Small intestine (tissue), 7 donors: Measurements from ENCODE around the gene SPATA31E1. TPM values are rescaled to one million over a fixed set of nuclear protein-coding genes. Genes with fewer than 3 reads are reported as not detected.

Source experiments
- DNase-seq, 2 donors: peaks; one replicate each; pipeline versions ENCODE4 v3.0.0 to v3.0.0-alpha.2; 2013
- FAIRE-seq: peaks from 2 replicates; lab custom pipeline; 2012; peaks lifted over from hg19 to GRCh38; lab: Jason Lieb, UNC
- H3K27ac ChIP-seq, 3 donors: one replicate each; pipeline ENCODE4 v1.5.1; 2013; ENCODE audit warnings: low read length in 2 of 3, mild to moderate bottlenecking in 2 of 3, control low read depth in 1 of 3, inconsistent platforms in 1 of 3, low read depth in 1 of 3, moderate library complexity in 1 of 3
- H3K27me3 ChIP-seq, 3 donors: one replicate each; pipeline ENCODE4 v1.6.1; 2013; ENCODE audit warnings: low read length in 3 of 3, inconsistent platforms in 1 of 3; ENCODE audit not compliant: control insufficient read depth in 3 of 3, insufficient read depth in 3 of 3
- H3K36me3 ChIP-seq, 3 donors: one replicate each; pipeline ENCODE4 v1.6.1; 2013; ENCODE audit warnings: low read length in 3 of 3, inconsistent platforms in 1 of 3, low read depth in 1 of 3, mild to moderate bottlenecking in 1 of 3, moderate library complexity in 1 of 3; ENCODE audit not compliant: control insufficient read depth in 3 of 3, insufficient read depth in 2 of 3
- H3K4me1 ChIP-seq, 3 donors: one replicate each; pipeline ENCODE4 v1.6.1; 2013; ENCODE audit warnings: low read length in 2 of 3, inconsistent platforms in 1 of 3, low read depth in 1 of 3, mild to moderate bottlenecking in 1 of 3, moderate library complexity in 1 of 3; ENCODE audit not compliant: control insufficient read depth in 3 of 3, insufficient read depth in 2 of 3
- H3K4me3 ChIP-seq, 3 donors: one replicate each; pipeline ENCODE4 v1.5.1; 2013; ENCODE audit warnings: low read length in 3 of 3, control low read depth in 1 of 3, inconsistent platforms in 1 of 3, low read depth in 1 of 3, mild to moderate bottlenecking in 1 of 3, moderate library complexity in 1 of 3
- H3K9me3 ChIP-seq, 2 donors: one replicate each; pipeline ENCODE4 v1.6.1; 2013; ENCODE audit warnings: low read depth in 1 of 2, low read length in 1 of 2; ENCODE audit not compliant: control insufficient read depth in 2 of 2, insufficient read depth in 1 of 2
- WGBS, 3 donors: extraction: QIAGEN DNeasy Blood & Tissue Kit; methylation state at CpG; one replicate each; pipeline ENCODE4 v1.1.7; 2013; 5-methylcytosine and 5-hydroxymethylcytosine counted together
- polyA plus RNA-seq, 4 donors: library from polyadenylated mRNA; stranded (reverse) in 3 of 4; unstranded in 1 of 4; fragments of 200-250 nt in 3 of 4; fragments of 120-200 nt in 1 of 4; gene quantifications; one replicate each; pipeline versions ENCODE4 v1.2.1 to v1.2.3, GENCODE V29; 2013
- donor health status: healthy with polysubstance abuse.
- donor health status: control.
- donor health status: control.
- donor health status: Bipolar disorder and iron deficiency.
- donor health status: healthy.

The SPATA31E1 gene
- polyA plus RNA-seq, 4 donors, result 0.74 TPM; not detected in 3

DNA sequence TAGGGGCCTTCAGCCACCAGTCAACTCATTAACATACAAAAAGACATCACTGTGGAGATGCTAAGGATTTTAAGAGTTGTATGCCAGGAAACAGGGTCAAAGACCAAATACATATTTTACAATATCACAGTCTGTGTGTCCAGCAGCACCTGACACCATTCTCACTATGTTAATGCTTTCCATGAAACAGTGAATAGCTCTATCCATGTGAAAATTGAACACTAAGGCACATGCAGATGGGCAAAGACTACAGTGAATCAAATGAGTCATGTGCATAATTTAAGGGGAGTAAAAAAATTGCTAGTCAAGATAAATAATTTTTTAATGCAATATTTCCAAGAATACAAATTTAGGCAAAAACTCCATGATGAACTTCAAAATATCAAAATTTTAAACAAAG is 7.6 kb upstream of the SPATA31E1 start:
- Histone ChIP-seq H3K36me3 (no peaks in the 10 kb centered on the region), H3K27ac (peak overlapping the region in 1 of 3 donors; percentile 58), H3K4me3 (no peak overlapping the region), H3K9me3 (peaks cover 0 to 7% of the 10 kb centered on the region in 2 donors), H3K27me3 (no peaks in the 10 kb centered on the region), H3K4me1 (peaks cover 0 to 33% (median 4%) of the 10 kb centered on the region in 3 donors)
- no peak for FAIRE-seq
- no peak for DNase-seq

- Histone ChIP-seq H3K4me1 (peaks cover 0 to 33% (median 4%) of the 10 kb centered on the region in 3 donors), H3K27ac (no peak overlapping the region), H3K27me3 (no peaks in the 10 kb centered on the region), H3K9me3 (peaks cover 0 to 7% of the 10 kb centered on the region in 2 donors), H3K36me3 (no peaks in the 10 kb centered on the region), H3K4me3 (no peak overlapping the region)
- WGBS, 3 donors, result 70 to 87% (median 85%) methylated on average over 5 of the region's 5 CpGs
- DNase-seq, result no peak
- FAIRE-seq, result no peak
Observed at GRCh38 chr9:87875831-87876545, 6.7 kb upstream of the SPATA31E1 start.

DNA sequence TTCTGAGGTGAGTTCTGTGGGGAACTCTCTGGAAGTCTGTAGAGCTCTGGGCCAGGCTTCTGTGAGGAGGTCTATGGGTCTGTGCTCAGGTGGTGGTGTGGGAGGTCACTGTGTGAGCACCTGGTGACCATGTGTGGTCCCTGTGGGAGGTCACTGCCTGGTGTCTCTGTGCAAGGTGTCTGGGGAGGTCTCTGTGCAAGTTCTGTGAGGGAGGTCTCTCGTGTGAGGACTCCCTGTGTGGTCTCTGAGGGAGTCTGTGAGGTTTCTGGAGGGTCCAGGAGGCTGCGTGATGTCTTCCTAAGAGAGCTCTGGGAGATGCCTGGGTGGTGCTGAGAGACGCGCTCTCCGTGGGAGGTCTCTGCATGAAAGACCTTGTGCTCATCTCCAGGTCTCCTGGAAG is 6.0 kb upstream of the SPATA31E1 start:
- H3K9me3 ChIP-seq, result peaks cover 0 to 7% of the 10 kb centered on the region in 2 donors
- H3K27me3 ChIP-seq, result no peaks in the 10 kb centered on the region
- peaks cover 0 to 33% (median 4%) of the 10 kb centered on the region in 3 donors for H3K4me1 ChIP-seq
- no peak overlapping the region for H3K4me3 ChIP-seq
- no peak overlapping the region for H3K27ac ChIP-seq
- WGBS, 3 donors, result 85 to 88% (median 85%) methylated on average over 5 of the region's 5 CpGs
- FAIRE-seq (no peak), DNase-seq (no peak)
- H3K36me3 ChIP-seq, result no peaks in the 10 kb centered on the region

DNA sequence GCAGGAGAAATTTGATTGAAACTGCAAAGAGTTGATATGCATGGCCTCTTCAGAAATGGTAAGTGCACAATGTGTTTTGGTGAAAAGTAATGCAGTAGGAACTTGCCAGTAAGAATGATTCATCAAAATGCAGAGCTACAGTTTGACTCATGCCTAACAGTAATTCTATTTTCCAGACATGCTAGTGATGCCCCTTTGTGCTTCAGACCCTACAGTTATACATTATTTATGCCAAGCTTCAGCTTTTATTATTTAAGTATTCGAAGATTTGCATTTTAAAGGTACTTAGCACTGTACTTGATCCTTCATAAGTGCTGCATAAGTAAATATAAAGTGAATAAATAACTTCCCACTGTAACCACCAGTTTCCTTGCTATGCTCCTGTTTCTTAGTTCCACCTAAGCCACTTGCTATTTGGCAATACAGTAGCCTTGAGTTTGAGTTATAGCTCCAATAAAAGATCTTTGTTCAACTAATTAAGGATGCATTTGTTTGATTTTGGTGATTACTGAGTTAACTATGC is 3.6 kb upstream of the SPATA31E1 start:
- H3K27me3 ChIP-seq, result no peaks in the 10 kb centered on the region
- no peaks in the 10 kb centered on the region for H3K36me3 ChIP-seq
- H3K4me3 ChIP-seq, result no peak overlapping the region
- WGBS, 3 donors, result 29 to 62% (median 50%) methylated on average over 1 of the region's 1 CpG
- DNase-seq, result peak; percentile 27 to 44
- H3K9me3 ChIP-seq, result peaks cover 0 to 7% of the 10 kb centered on the region in 2 donors
- peaks cover 0 to 22% (median 4%) of the 10 kb centered on the region in 3 donors for H3K4me1 ChIP-seq
- no peak overlapping the region for H3K27ac ChIP-seq
- FAIRE-seq, result no peak

- Histone ChIP-seq H3K36me3 (no peaks in the 10 kb centered on the region), H3K27ac (no peak overlapping the region), H3K4me1 (peaks cover 0 to 12% (median 4%) of the 10 kb centered on the region in 3 donors), H3K27me3 (no peaks in the 10 kb centered on the region), H3K9me3 (peaks cover 0 to 7% of the 10 kb centered on the region in 2 donors), H3K4me3 (no peak overlapping the region)
- FAIRE-seq (no peak), DNase-seq (no peak)
- 55 to 73% (median 66%) methylated on average over 8 of the region's 8 CpGs for WGBS, 3 donors
Observed at GRCh38 chr9:87880116-87880515, 2.6 kb upstream of the SPATA31E1 start.

- no peaks in the 10 kb centered on the region for H3K27me3 ChIP-seq
- H3K36me3 ChIP-seq, result no peaks in the 10 kb centered on the region
- no peak for FAIRE-seq
- H3K4me3 ChIP-seq, result no peak overlapping the region
- H3K27ac ChIP-seq, result no peak overlapping the region
- DNase-seq, result no peak
- WGBS, 3 donors, result 76 to 81% (median 80%) methylated on average over 6 of the region's 6 CpGs
- H3K9me3 ChIP-seq, result peaks cover 0 to 7% of the 10 kb centered on the region in 2 donors
- H3K4me1 ChIP-seq, result peaks cover 0 to 12% (median 4%) of the 10 kb centered on the region in 3 donors
Observed at GRCh38 chr9:87880683-87881082, 2.0 kb upstream of the SPATA31E1 start.

GRCh38 chr9:87883274-87883673 is 597 bp downstream of the SPATA31E1 start:
- H3K4me3 ChIP-seq, result no peak overlapping the region
- H3K4me1 ChIP-seq, result peaks cover 0 to 22% (median 2%) of the 10 kb centered on the region in 3 donors
- no peaks in the 10 kb centered on the region for H3K36me3 ChIP-seq
- WGBS, 3 donors, result 85 to 88% (median 87%) methylated on average over 6 of the region's 6 CpGs
- FAIRE-seq, result no peak
- H3K27me3 ChIP-seq, result no peaks in the 10 kb centered on the region
- H3K27ac ChIP-seq, result no peak overlapping the region
- peaks cover 0 to 4% of the 10 kb centered on the region in 2 donors for H3K9me3 ChIP-seq
- DNase-seq, result no peak

DNA sequence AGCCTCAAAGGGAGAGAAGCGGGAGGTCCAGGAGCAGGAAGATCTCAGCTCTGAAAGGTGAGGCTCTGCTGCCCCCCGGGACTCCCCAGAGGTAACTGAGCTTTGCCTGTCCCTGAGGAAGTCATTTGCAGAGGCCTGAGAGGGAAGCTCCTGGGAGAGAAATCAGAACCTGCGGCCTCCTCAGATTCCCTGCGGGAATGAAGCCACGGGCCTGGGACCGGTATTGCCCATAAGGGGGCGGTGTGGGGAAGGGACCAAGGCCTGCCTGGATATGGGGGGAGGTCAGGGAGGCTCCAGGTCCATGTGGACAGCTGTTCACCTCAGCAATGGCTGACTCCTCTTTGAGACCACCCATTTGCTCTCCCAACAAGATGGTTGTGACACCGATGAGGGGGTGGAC is 1.3 kb downstream of the SPATA31E1 start:
- Histone ChIP-seq H3K9me3 (no peaks in the 10 kb centered on the region), H3K36me3 (no peaks in the 10 kb centered on the region), H3K27me3 (no peaks in the 10 kb centered on the region), H3K4me1 (peaks cover 0 to 23% (median 2%) of the 10 kb centered on the region in 3 donors), H3K27ac (no peak overlapping the region), H3K4me3 (no peak overlapping the region)
- FAIRE-seq (no peak), DNase-seq (no peak)
- 66 to 79% (median 76%) methylated on average over 8 of the region's 8 CpGs for WGBS, 3 donors
